Cardiac muscle cell (in vitro differentiated cells and primary cell): ENCODE data around the gene AAK1. TPM values are rescaled to one million over a fixed set of nuclear protein-coding genes. Genes with fewer than 3 reads are reported as not detected.
"Not testable (repeated sequence)": the region's sequence is repeated elsewhere in the genome, so short reads cannot be mapped to it uniquely, and the experiment has no call there.

Source experiments
- DNase-seq, 2 donors: peaks; one replicate each; pipeline versions ENCODE4 v3.0.0 to v3.0.0-alpha.2; 2010 to 2017; ENCODE audit warnings: low read depth in 1 of 2, low spot score in 1 of 2
- H3K27ac ChIP-seq: fragments of 200-600 bp; sonication (generic); 2 replicates; pipeline ENCODE4 v1.5.1; 2016
- H3K27me3 ChIP-seq: fragments of 200-600 bp; sonication (generic); 2 replicates; pipeline ENCODE4 v1.6.0; 2016; ENCODE audit warnings: control low read depth
- H3K36me3 ChIP-seq: fragments of 200-600 bp; sonication (generic); 2 replicates; pipeline ENCODE4 v1.5.1; 2016; ENCODE audit warnings: control low read depth
- H3K4me1 ChIP-seq: fragments of 200-600 bp; sonication (generic); 2 replicates; pipeline ENCODE4 v1.8.1; 2017; ENCODE audit warnings: low read depth, mild to moderate bottlenecking, mixed run types
- H3K4me3 ChIP-seq: fragments of 200-600 bp; sonication (generic); 2 replicates; pipeline ENCODE4 v1.5.1; 2016; ENCODE audit warnings: mild to moderate bottlenecking
- H3K9me3 ChIP-seq: fragments of 200-600 bp; sonication (generic); 2 replicates; pipeline ENCODE4 v1.5.1; 2017; ENCODE audit warnings: low read depth, mild to moderate bottlenecking, control low read depth
- CTCF ChIP-seq: IDR thresholded peaks from 2 replicates; pipeline ENCODE4 v1.5.1; 2012; ENCODE audit warnings: low read depth, mild to moderate bottlenecking, low read length
- polyA plus RNA-seq: library from polyadenylated mRNA; unstranded; fragments of >200 nt; fragmentation: Nextera tagmentation; extraction: Ambion mirVana; gene quantifications from 2 replicates; pipeline ENCODE4 v1.2.1, GENCODE V29; 2016
- total RNA-seq: library from RNA; depleted of rRNA; stranded (reverse); fragments of >200 nt; gene quantifications from 2 replicates; pipeline ENCODE4 v1.2.3, GENCODE V29; 2016

AAK1 gene
- total and polyA plus RNA-seq, 2 experiments from 2014 or later: 50.0 to 50.3 TPM

- no peak for TF ChIP-seq CTCF
- peak in 1 of 2 donors; percentile 34 for DNase-seq
- Histone ChIP-seq H3K4me3 (no peak overlapping the region), H3K27ac (no peak overlapping the region), H3K4me1 (peaks cover 40% of the 10 kb centered on the region), H3K27me3 (no peaks in the 10 kb centered on the region), H3K9me3 (no peaks in the 10 kb centered on the region), H3K36me3 (no peaks in the 10 kb centered on the region)
Measured at GRCh38 chr2:69624131-69624530, 19.4 kb downstream of the AAK1 start.

GRCh38 chr2:69623236-69623635 is 20.3 kb downstream of the AAK1 start:
- no peak for TF ChIP-seq CTCF
- no peak for DNase-seq
- Histone ChIP-seq H3K36me3 (no peaks in the 10 kb centered on the region), H3K4me1 (peaks cover 48% of the 10 kb centered on the region), H3K27me3 (no peaks in the 10 kb centered on the region), H3K9me3 (no peaks in the 10 kb centered on the region), H3K4me3 (no peak overlapping the region), H3K27ac (no peak overlapping the region)

GRCh38 chr2:69622805-69623204 is 20.7 kb downstream of the AAK1 start:
- H3K4me3 ChIP-seq, DNase-seq, H3K9me3 ChIP-seq, H3K27ac ChIP-seq, H3K36me3 ChIP-seq, H3K27me3 ChIP-seq: not testable (repeated sequence)
- peaks cover 51% of the 10 kb centered on the region for H3K4me1 ChIP-seq

GRCh38 chr2:69622017-69622540 is 21.5 kb downstream of the AAK1 start:
- H3K27me3 ChIP-seq, H3K27ac ChIP-seq, DNase-seq, H3K9me3 ChIP-seq, H3K36me3 ChIP-seq, H3K4me3 ChIP-seq: not testable (repeated sequence)
- H3K4me1 ChIP-seq: peaks cover 54% of the 10 kb centered on the region

GRCh38 chr2:69621440-69621839 is 22.1 kb downstream of the AAK1 start:
- H3K4me1 ChIP-seq: peaks cover 54% of the 10 kb centered on the region
- no peaks in the 10 kb centered on the region for H3K27me3 ChIP-seq
- H3K9me3 ChIP-seq: no peaks in the 10 kb centered on the region
- H3K27ac ChIP-seq: no peak overlapping the region
- no peak for DNase-seq
- H3K36me3 ChIP-seq: no peaks in the 10 kb centered on the region
- no peak for TF ChIP-seq CTCF
- no peak overlapping the region for H3K4me3 ChIP-seq

GRCh38 chr2:69620870-69621269 is 22.7 kb downstream of the AAK1 start:
- no peaks in the 10 kb centered on the region for H3K36me3 ChIP-seq
- no peak for TF ChIP-seq CTCF
- H3K9me3 ChIP-seq: no peaks in the 10 kb centered on the region

GRCh38 chr2:69619725-69620124 is 23.8 kb downstream of the AAK1 start:
- DNase-seq: peak; percentile 14 to 28

More at GRCh38 chr2:69620870-69621269, 22.7 kb downstream of the AAK1 start:
- no peak for DNase-seq
- Histone ChIP-seq H3K4me3 (no peak overlapping the region), H3K27me3 (no peaks in the 10 kb centered on the region), H3K4me1 (peaks cover 51% of the 10 kb centered on the region), H3K27ac (peak overlapping the region; percentile 30)

More at GRCh38 chr2:69619725-69620124, 23.8 kb downstream of the AAK1 start:
- H3K27ac ChIP-seq: peak overlapping the region; percentile 51
- no peaks in the 10 kb centered on the region for H3K27me3 ChIP-seq
- no peaks in the 10 kb centered on the region for H3K36me3 ChIP-seq
- H3K9me3 ChIP-seq: no peaks in the 10 kb centered on the region
- H3K4me1 ChIP-seq: peaks cover 39% of the 10 kb centered on the region
- H3K4me3 ChIP-seq: no peak overlapping the region
- TF ChIP-seq CTCF: no peak
